Stimulated activated CD8-positive, alpha-beta memory T cell treated with anti-CD3 and anti-CD28 coated beads, Interleukin-7, amount 100 ng/mL, for 48 hours (primary cell): ENCODE data around the gene KRTAP17-1.
A peak's percentile ranks its signal among the peaks of the same experiment; 100 is the strongest.

Experiments used
- DNase-seq, 2 donors: peaks; one replicate each; pipeline ENCODE4 v3.0.0-alpha.2; 2020; ENCODE audit warnings: low read depth in 1 of 2; ENCODE audit errors: extremely low read depth in 1 of 2

KRTAP17-1 gene

DNA sequence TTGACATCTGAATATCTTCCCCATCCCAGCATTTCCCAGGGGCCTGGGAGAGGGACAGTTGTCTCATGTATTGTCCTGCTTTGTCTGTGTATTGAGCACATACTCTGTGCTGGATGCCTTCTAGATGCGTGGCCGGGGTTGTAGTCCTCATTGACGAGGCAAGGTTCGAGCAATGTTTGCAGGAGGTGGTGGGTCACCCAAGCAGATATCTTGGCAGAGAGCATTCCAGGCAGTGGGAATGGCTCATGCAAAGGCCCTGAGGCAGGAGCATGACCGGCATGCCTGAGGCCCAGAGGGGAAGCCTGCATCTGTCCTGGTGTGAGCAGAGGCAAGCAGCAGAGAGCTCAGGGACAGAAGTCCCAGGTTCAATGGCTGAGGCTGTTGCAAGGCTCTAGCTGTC is 17.6 kb upstream of the KRTAP17-1 start:
- no peak for DNase-seq

- no peak for DNase-seq
Observed at GRCh38 chr17:41332239-41332638, 16.7 kb upstream of the KRTAP17-1 start.

- no peak for DNase-seq
Observed at GRCh38 chr17:41331606-41332005, 16.1 kb upstream of the KRTAP17-1 start.

DNA sequence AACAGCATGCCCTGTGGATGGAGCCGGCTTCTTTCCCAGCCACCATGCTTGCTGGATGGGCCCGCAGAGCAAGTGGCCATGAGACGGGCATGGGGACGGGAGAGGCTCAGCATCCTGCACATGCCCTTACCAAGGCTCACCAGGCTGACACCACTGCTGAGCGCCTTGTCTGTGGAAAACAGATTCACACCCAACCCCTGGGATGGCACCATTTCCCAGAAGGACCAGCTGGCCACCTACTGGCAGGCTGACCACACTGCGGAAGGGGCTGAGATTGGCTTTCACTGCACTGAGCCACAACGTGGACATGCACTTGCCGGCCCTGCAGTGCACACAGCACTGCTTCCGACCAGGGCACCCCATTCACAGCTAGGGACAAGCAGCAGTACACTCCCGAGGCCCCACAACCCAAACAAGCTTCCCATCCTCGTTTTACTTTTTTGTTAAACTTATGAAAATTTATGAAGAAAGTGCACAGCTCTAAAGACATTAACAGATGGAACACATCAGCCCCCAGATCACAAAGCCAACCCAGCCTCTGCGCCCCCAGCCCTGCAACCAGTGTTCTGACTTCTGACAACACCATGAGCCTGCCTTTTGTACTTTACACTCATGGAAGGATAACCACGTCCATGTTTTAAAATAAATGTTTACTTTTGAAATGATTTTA is 13.9 kb upstream of the KRTAP17-1 start:
- DNase-seq: no peak

- no peak for DNase-seq
Observed at GRCh38 chr17:41328207-41328606, 12.7 kb upstream of the KRTAP17-1 start.

GRCh38 chr17:41327411-41328120 is 12.1 kb upstream of the KRTAP17-1 start:
- no peak for DNase-seq

DNA sequence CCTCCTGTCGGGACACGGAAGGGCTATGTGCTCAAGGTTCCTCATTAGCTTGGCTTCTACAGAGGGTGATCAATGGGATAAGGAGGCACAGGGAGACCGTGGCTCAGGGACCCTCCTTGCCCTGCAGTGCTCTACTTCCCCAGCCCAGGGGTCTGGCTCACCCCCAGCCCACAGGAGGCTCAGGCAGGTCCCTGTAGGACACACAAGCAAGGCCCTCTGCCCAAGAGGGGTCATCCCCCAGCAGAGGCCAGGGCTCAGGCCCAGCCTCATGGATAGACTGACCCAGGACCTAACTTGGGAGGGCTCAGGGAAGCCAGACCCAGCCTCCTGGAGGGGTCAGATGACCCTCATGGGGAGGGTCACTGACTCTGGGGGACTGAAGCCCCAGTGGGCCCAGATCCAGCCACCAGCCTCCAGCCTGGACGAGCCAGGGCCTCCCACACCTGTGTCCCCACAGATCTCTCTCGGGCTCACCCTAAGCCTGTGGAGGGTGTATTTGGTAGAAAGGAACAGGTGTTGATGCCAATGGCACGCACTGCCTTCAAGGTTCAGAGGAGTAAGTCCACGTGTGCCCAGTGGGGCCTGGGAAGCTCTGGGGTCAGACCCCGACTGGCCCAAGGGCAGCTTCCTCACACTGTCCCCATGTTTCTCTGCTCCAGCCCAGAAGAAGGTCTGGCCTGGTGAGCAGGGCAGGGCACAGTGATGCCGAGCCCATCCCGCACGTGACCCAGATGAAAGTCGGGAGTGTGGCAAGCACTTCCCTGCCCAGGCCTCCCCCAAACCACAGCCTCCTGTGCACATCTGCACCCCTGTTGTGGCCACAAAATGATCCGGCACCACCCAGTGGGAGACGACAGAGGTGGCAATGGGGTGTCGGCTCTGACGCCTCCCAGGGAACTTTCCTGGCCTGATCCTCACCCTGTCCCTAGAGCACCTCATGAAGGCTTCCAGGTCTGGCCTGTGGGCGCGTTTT is 10.9 kb upstream of the KRTAP17-1 start:
- no peak for DNase-seq

GRCh38 chr17:41325611-41326010 is 10.1 kb upstream of the KRTAP17-1 start:
- no peak for DNase-seq

- no peak for DNase-seq
Observed at GRCh38 chr17:41325126-41325525, 9.6 kb upstream of the KRTAP17-1 start.

- DNase-seq: no peak
Observed at GRCh38 chr17:41324180-41325075, 8.9 kb upstream of the KRTAP17-1 start.

DNA sequence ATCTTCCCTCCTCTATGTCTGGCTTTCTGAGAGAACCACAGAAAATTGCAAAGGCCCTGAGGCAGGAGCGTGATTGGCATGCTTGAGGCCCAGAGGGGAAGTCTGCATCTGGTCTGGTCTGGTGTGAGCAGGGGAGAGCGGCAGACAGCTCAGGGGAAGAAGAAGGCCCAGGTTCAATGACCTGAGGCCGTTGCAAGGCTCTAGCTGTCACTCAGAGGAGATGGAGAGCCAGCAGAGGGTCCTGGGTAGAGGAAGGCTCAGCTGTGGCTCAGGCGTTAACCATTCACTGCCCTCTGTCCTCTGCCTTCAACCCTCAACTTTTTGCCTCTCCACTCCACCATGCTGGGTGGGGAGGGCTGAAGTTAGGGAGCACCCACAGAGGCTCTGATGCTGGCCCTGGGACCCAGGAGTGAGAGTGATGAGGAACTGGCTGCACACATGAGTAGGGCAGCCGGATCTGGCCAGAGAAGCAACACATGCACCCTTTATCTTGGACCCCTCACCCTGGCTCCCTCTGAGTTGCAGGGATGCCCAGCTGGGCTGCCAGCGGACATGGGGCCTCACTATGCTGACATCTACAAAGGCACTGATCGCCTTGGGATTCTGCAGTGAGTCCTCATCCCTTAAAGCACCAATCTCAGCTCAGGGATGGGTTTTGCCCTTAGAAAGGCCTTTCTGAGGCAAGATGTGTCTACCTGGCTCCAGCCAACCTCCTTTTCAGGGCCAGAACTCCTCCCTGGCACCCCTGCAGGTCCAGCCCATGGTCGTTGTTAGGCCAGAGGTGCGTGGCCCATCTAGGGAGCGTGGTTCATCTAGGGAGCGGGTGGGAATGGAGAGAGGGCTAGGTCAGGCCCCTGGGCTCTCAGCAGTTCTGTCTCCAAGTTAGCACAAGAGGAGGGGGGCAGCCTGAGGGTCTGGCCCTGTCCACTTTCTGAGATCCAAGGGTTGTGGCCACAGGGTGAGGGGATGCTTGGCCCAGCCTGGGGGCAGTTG is 7.7 kb upstream of the KRTAP17-1 start:
- DNase-seq: no peak

GRCh38 chr17:41322094-41322902 is 6.8 kb upstream of the KRTAP17-1 start:
- no peak for DNase-seq

DNA sequence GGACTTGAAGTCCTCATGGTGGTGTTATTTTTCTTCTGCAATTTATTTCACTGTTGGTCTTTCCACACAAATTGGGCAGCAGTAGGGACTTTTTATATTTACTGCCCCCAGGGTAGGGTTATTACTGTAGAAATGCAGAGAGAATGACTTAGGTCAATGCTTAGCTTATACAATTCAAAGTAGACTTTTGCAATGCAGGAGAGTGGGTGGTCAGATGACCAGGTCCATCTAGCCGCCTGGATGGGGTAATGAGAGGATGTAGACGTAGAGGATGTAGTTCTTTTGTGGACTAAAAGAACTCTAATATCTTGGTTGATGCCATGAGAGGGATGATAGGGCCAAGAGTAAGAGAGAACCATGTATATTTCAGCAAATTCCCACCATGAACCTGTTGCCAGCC is 2.7 kb upstream of the KRTAP17-1 start:
- no peak for DNase-seq

GRCh38 chr17:41315814-41316445 is 420 bp upstream of the KRTAP17-1 start:
- no peak for DNase-seq

GRCh38 chr17:41311111-41311510 is 4.4 kb downstream of the KRTAP17-1 start:
- no peak for DNase-seq

- DNase-seq: no peak
Observed at GRCh38 chr17:41308918-41309359, 6.6 kb downstream of the KRTAP17-1 start, which contains the start of gene KRTAP16-1. TSS of gene KRTAP16-1 (minus strand) at chr17:41309309. CDS start at chr17:41309253, 56 bp downstream.

GRCh38 chr17:41308251-41308917 is 7.1 kb downstream of the KRTAP17-1 start:
- DNase-seq: peak in 1 of 2 donors; percentile 41
